HepG2 (cell line): ENCODE data around the gene NLE1. TPM values are rescaled to one million over a fixed set of nuclear protein-coding genes. Genes with fewer than 3 reads are reported as not detected.

ENCODE experiments used
- ARNT2 ChIP-seq: sonication (generic); formaldehyde crosslinking; IDR thresholded peaks from 2 replicates; pipeline ENCODE4 v1.8.0; 2022; ENCODE audit warnings: mild to moderate bottlenecking, low read depth, missing genetic modification reagents, moderate library complexity
- ATF4 ChIP-seq, 2 experiments: fragments of 450-650 bp in 1 of 2; sonication (generic) in 1 of 2; formaldehyde crosslinking; IDR thresholded peaks; 2 replicates each; pipeline versions ENCODE4 v1.5.0 to v1.8.0; 2020 to 2022; ENCODE audit warnings: mild to moderate bottlenecking in 1 of 2, missing genetic modification reagents in 1 of 2
- CREB1 ChIP-seq, 2 experiments: fragments of 450-650 bp in 1 of 2; IDR thresholded peaks; 2 replicates each; pipeline ENCODE4 v1.6.1; 2016 to 2017; ENCODE audit warnings: control low read depth in 1 of 2, mild to moderate bottlenecking in 1 of 2, missing compliant biosample characterization in 1 of 2, missing genetic modification characterization in 1 of 2
- DMAP1 ChIP-seq: IDR thresholded peaks from 2 replicates; pipeline ENCODE4 v1.6.1; 2016
- EP300 ChIP-seq, 3 experiments: sonication (generic) in 1 of 3; formaldehyde crosslinking in 1 of 3; IDR thresholded peaks; 2 replicates each; pipeline versions ENCODE4 v1.5.1 to v1.6.1; 2011 to 2020; ENCODE audit warnings: low read depth in 2 of 3, low read length in 2 of 3, borderline replicate concordance in 1 of 3, improper control_type of control experiment in 1 of 3, mild to moderate bottlenecking in 1 of 3, missing genetic modification reagents in 1 of 3, moderate library complexity in 1 of 3
- HNRNPL ChIP-seq: fragments of 200-400 bp; formaldehyde crosslinking; IDR thresholded peaks from 2 replicates; pipeline ENCODE4 v1.6.1; 2017; ENCODE audit warnings: mild to moderate bottlenecking, low read depth, low read length
- HNRNPLL ChIP-seq: fragments of 200-400 bp; formaldehyde crosslinking; IDR thresholded peaks from 2 replicates; pipeline ENCODE4 v1.6.1; 2017; ENCODE audit warnings: mild to moderate bottlenecking, low read depth, low read length; ENCODE audit not compliant: poor library complexity, severe bottlenecking
- HOXA9 ChIP-seq: sonication (generic); formaldehyde crosslinking; IDR thresholded peaks from 2 replicates; pipeline ENCODE4 v1.8.1; 2022; ENCODE audit warnings: missing genetic modification reagents, mild to moderate bottlenecking, moderate library complexity, borderline replicate concordance
- MTERF4 ChIP-seq: sonication (generic); formaldehyde crosslinking; IDR thresholded peaks from 2 replicates; pipeline ENCODE4 v1.8.0; 2023; ENCODE audit warnings: mild to moderate bottlenecking, missing genetic modification reagents
- NKX3-1 ChIP-seq: sonication (generic); formaldehyde crosslinking; IDR thresholded peaks from 2 replicates; pipeline ENCODE4 v1.5.0; 2020; ENCODE audit warnings: missing genetic modification reagents
- PAXIP1 ChIP-seq: sonication (generic); formaldehyde crosslinking; conservative IDR thresholded peaks from 2 replicates; pipeline ENCODE4 v1.4.0; 2020; ENCODE audit warnings: mild to moderate bottlenecking, missing genetic modification reagents, moderate library complexity
- SAP130 ChIP-seq: IDR thresholded peaks from 2 replicates; pipeline ENCODE4 v1.6.1; 2016; ENCODE audit warnings: low read depth
- TBX3 ChIP-seq: fragments of 450-650 bp; IDR thresholded peaks from 2 replicates; pipeline ENCODE4 v1.6.1; 2017; ENCODE audit warnings: antibody characterized with exemption, mild to moderate bottlenecking, inconsistent platforms, borderline replicate concordance
- THAP11 ChIP-seq: IDR thresholded peaks from 2 replicates; pipeline ENCODE4 v1.6.1; 2016; ENCODE audit warnings: missing biosample characterization, missing genetic modification reagents
- ZFP82 ChIP-seq: sonication (generic); formaldehyde crosslinking; IDR thresholded peaks from 2 replicates; pipeline ENCODE4 v1.5.1; 2020; ENCODE audit warnings: mild to moderate bottlenecking, missing genetic modification reagents, borderline replicate concordance
- ZNF335 ChIP-seq: sonication (generic); formaldehyde crosslinking; IDR thresholded peaks from 2 replicates; pipeline ENCODE4 v1.4.0; 2020; ENCODE audit warnings: missing genetic modification reagents
- ZNF337 ChIP-seq: sonication (generic); formaldehyde crosslinking; IDR thresholded peaks from 2 replicates; pipeline ENCODE4 v1.5.1; 2020; ENCODE audit warnings: missing genetic modification reagents, low read depth, mild to moderate bottlenecking, borderline replicate concordance
- ZNF788 ChIP-seq: sonication (generic); formaldehyde crosslinking; IDR thresholded peaks from 2 replicates; pipeline ENCODE4 v1.5.0; 2020; ENCODE audit warnings: mild to moderate bottlenecking, missing genetic modification reagents, borderline replicate concordance
- polyA plus RNA-seq, 8 experiments: library from polyadenylated mRNA; depleted of rRNA in 3 of 8; stranded (reverse) in 7 of 8; unstranded in 1 of 8; fragments of >200 nt; fragmentation: Illumina TruSeq in 4 of 8; extraction: Trizol in 4 of 8; gene quantifications; 2 replicates each; pipeline versions ENCODE4 v1.2.1 to v1.2.3, GENCODE V29; 2011 to 2016; ENCODE audit warnings: low read depth in 4 of 8, missing spikeins in 1 of 8, mixed read lengths in 1 of 8; ENCODE audit not compliant: insufficient read depth in 1 of 8
- total RNA-seq, 5 experiments: library from RNA; depleted of rRNA; stranded (reverse); fragments of >200 nt; fragmentation: Illumina TruSeq; extraction: Trizol; gene quantifications; 2 replicates each; pipeline ENCODE4 v1.2.3, GENCODE V29; 2016; ENCODE audit warnings: low read depth in 1 of 5
- TF ChIP-seq, protein P1 (sequence below): sonication (generic); formaldehyde crosslinking; IDR thresholded peaks from 2 replicates; pipeline ENCODE4 v1.4.0; 2020; ENCODE audit warnings: missing genetic modification reagents
- TF ChIP-seq, protein P2 (sequence below): sonication (generic); formaldehyde crosslinking; IDR thresholded peaks from 2 replicates; pipeline ENCODE4 v1.4.0; 2020; ENCODE audit warnings: mild to moderate bottlenecking, missing genetic modification reagents

Gene NLE1
- total and polyA plus RNA-seq, 2 of the 13 experiments (the other 11 are each of a cell fraction or from before 2014, with no cell fraction given) = 20.3 to 34.5 TPM

- peak; percentile 49 for TF ChIP-seq PAXIP1 (CRISPR knock-in tag)
- TF ChIP-seq HNRNPLL = peak; percentile 72
- TF ChIP-seq ZFP82 (CRISPR knock-in tag) = no peak
- TF ChIP-seq SAP130 (CRISPR knock-in tag) = peak; percentile 98
- TF ChIP-seq, protein P1, sequence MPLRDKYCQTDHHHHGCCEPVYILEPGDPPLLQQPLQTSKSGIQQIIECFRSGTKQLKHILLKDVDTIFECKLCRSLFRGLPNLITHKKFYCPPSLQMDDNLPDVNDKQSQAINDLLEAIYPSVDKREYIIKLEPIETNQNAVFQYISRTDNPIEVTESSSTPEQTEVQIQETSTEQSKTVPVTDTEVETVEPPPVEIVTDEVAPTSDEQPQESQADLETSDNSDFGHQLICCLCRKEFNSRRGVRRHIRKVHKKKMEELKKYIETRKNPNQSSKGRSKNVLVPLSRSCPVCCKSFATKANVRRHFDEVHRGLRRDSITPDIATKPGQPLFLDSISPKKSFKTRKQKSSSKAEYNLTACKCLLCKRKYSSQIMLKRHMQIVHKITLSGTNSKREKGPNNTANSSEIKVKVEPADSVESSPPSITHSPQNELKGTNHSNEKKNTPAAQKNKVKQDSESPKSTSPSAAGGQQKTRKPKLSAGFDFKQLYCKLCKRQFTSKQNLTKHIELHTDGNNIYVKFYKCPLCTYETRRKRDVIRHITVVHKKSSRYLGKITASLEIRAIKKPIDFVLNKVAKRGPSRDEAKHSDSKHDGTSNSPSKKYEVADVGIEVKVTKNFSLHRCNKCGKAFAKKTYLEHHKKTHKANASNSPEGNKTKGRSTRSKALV (CRISPR knock-in tag) = no peak
- no peak for TF ChIP-seq CREB1 (IDR thresholded peaks at IDR 0.05)
- TF ChIP-seq CREB1 (CRISPR knock-in tag; IDR thresholded peaks at IDR 0.05) = no peak
- TF ChIP-seq HNRNPL = no peak
- peak; percentile 87 for TF ChIP-seq ARNT2
- TF ChIP-seq NKX3-1 (CRISPR knock-in tag) = peak; percentile 76; the same call in 1 of the 2 replicates
- TF ChIP-seq MTERF4 (CRISPR knock-in tag) = no peak
- TF ChIP-seq TBX3 = no peak
- TF ChIP-seq ATF4 (CRISPR knock-in tag; IDR thresholded peaks at IDR 0.05) = peak in 1 of 2 experiments; percentile 58; a peak in 2 of 4 replicates
- no peak for TF ChIP-seq ZNF337 (CRISPR knock-in tag)
- TF ChIP-seq ZNF788 = peak; percentile 97
- TF ChIP-seq EP300 (IDR thresholded peaks at IDR 0.05; ENCODE audit: low read depth in 2 of 2, low read length in 2 of 2) = no peak
- peak; percentile 41; the same call in 1 of the 2 replicates for TF ChIP-seq EP300 (CRISPR knock-in tag; IDR thresholded peaks at IDR 0.05; ENCODE audit: borderline replicate concordance)
- peak; percentile 88 for TF ChIP-seq THAP11
- TF ChIP-seq DMAP1 (CRISPR knock-in tag) = peak; percentile 100
- 0 out of 2 replicates have a peak, but pooled peaks have one; percentile 43 for TF ChIP-seq ZNF335 (CRISPR knock-in tag)
- TF ChIP-seq, protein P2, sequence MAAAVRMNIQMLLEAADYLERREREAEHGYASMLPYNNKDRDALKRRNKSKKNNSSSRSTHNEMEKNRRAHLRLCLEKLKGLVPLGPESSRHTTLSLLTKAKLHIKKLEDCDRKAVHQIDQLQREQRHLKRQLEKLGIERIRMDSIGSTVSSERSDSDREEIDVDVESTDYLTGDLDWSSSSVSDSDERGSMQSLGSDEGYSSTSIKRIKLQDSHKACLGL (CRISPR knock-in tag) = peak; percentile 100
- 0 out of 2 replicates have a peak, but pooled peaks have one; percentile 77 for TF ChIP-seq HOXA9
Measured at GRCh38 chr17:35141681-35142466, at the start of gene NLE1 (continued).
